WTC11 (cell line): ENCODE measurements around the gene SLC7A10. TPM values are rescaled to one million over a fixed set of nuclear protein-coding genes. Genes with fewer than 3 reads are reported as not detected.

Experiments used
- ATAC-seq: fragments of 200-7000 bp; cut with Tn5 transposase; 2 replicates; pipeline ENCODE4 v1.10.0; 2021; ENCODE audit warnings: mild to moderate bottlenecking, moderate library complexity
- CTCF ChIA-PET: fragments of 300-600 bp; sonication (Branson Sonifier 250); formaldehyde crosslinking; loops from one replicate; lab custom pipeline; 2021; ENCODE audit warnings: antibody characterized with exemption; lab: Charles Lee
- POLR2A ChIA-PET: fragments of 350-600 bp; sonication (Branson Sonifier 250); formaldehyde crosslinking; loops from one replicate; lab custom pipeline; 2021; ENCODE audit warnings: antibody characterized with exemption; lab: Charles Lee
- DNase-seq: peaks from one replicate; pipeline ENCODE4 v3.0.0; 2021; ENCODE audit warnings: low spot score
- H3K27ac Mint-ChIP-seq: 2 replicates; pipeline ENCODE4 v1.8.0; 2021; ENCODE audit warnings: mixed read lengths
- H3K27me3 Mint-ChIP-seq: 2 replicates; pipeline ENCODE4 v1.8.0; 2021; ENCODE audit warnings: low read depth, mild to moderate bottlenecking, moderate library complexity, mixed read lengths
- H3K36me3 Mint-ChIP-seq: 2 replicates; pipeline ENCODE4 v1.8.0; 2021; ENCODE audit warnings: mixed read lengths
- H3K4me1 Mint-ChIP-seq: 2 replicates; pipeline ENCODE4 v1.8.0; 2022; ENCODE audit warnings: mixed read lengths
- H3K4me3 Mint-ChIP-seq: 2 replicates; pipeline ENCODE4 v1.8.0; 2021; ENCODE audit warnings: mild to moderate bottlenecking, moderate library complexity, mixed read lengths
- H3K9me3 Mint-ChIP-seq: 2 replicates; pipeline ENCODE4 v1.8.0; 2021; ENCODE audit warnings: mixed read lengths
- ATF1 ChIP-seq: sonication (generic); formaldehyde crosslinking; IDR thresholded peaks from 2 replicates; pipeline ENCODE4 v1.8.1; 2023; ENCODE audit warnings: mild to moderate bottlenecking, moderate library complexity, missing genetic modification reagents
- ATF6 ChIP-seq: sonication (generic); formaldehyde crosslinking; IDR thresholded peaks from 2 replicates; pipeline ENCODE4 v1.8.1; 2023; ENCODE audit warnings: mild to moderate bottlenecking, missing genetic modification reagents
- CBFB ChIP-seq: sonication (generic); formaldehyde crosslinking; IDR thresholded peaks from 2 replicates; pipeline ENCODE4 v1.8.1; 2022; ENCODE audit warnings: mild to moderate bottlenecking, low read depth, missing genetic modification reagents
- ESRRA ChIP-seq: sonication (generic); formaldehyde crosslinking; IDR thresholded peaks from 2 replicates; pipeline ENCODE4 v1.8.1; 2022; ENCODE audit warnings: mild to moderate bottlenecking, missing genetic modification reagents, borderline replicate concordance
- FOXJ3 ChIP-seq: sonication (generic); formaldehyde crosslinking; IDR thresholded peaks from 2 replicates; pipeline ENCODE4 v1.9.0; 2021; ENCODE audit warnings: missing genetic modification reagents, mild to moderate bottlenecking, borderline replicate concordance
- MAX ChIP-seq: sonication (generic); formaldehyde crosslinking; IDR thresholded peaks from 2 replicates; pipeline ENCODE4 v1.8.0; 2022; ENCODE audit warnings: mild to moderate bottlenecking, missing genetic modification reagents
- MYBL2 ChIP-seq: sonication (generic); formaldehyde crosslinking; IDR thresholded peaks from 2 replicates; pipeline ENCODE4 v1.8.1; 2023; ENCODE audit warnings: mild to moderate bottlenecking, moderate library complexity, missing genetic modification reagents
- NR1H2 ChIP-seq: sonication (generic); formaldehyde crosslinking; IDR thresholded peaks from 2 replicates; pipeline ENCODE4 v1.9.0; 2021; ENCODE audit warnings: mild to moderate bottlenecking, moderate library complexity, missing genetic modification reagents
- NR2C2 ChIP-seq: sonication (generic); formaldehyde crosslinking; IDR thresholded peaks from 2 replicates; pipeline ENCODE4 v1.8.0; 2022; ENCODE audit warnings: mild to moderate bottlenecking, missing genetic modification reagents
- OVOL2 ChIP-seq: fragments of 250-450 bp; sonication (Bioruptor Pico); IDR thresholded peaks from 2 replicates; pipeline ENCODE4 v1.9.0; 2021; ENCODE audit warnings: mild to moderate bottlenecking, borderline replicate concordance
- PRDM15 ChIP-seq: sonication (generic); formaldehyde crosslinking; IDR thresholded peaks from 2 replicates; pipeline ENCODE4 v1.8.0; 2022; ENCODE audit warnings: missing genetic modification reagents
- PRRX2 ChIP-seq: fragments of 250-450 bp; sonication (Bioruptor Pico); IDR thresholded peaks from 2 replicates; pipeline ENCODE4 v1.8.0; 2021; ENCODE audit warnings: mild to moderate bottlenecking
- SMAD3 ChIP-seq: sonication (generic); formaldehyde crosslinking; IDR thresholded peaks from 2 replicates; pipeline ENCODE4 v1.8.0; 2022; ENCODE audit warnings: missing genetic modification reagents, mild to moderate bottlenecking, borderline replicate concordance
- TEAD1 ChIP-seq: sonication (generic); formaldehyde crosslinking; IDR thresholded peaks from 2 replicates; pipeline ENCODE4 v1.8.0; 2022; ENCODE audit warnings: mild to moderate bottlenecking, missing genetic modification reagents
- ZNF138 ChIP-seq: sonication (generic); formaldehyde crosslinking; conservative IDR thresholded peaks from 2 replicates; pipeline ENCODE4 v1.8.1; 2022; ENCODE audit warnings: mild to moderate bottlenecking, moderate library complexity, missing genetic modification reagents
- ZNF263 ChIP-seq: sonication (generic); formaldehyde crosslinking; IDR thresholded peaks from 2 replicates; pipeline ENCODE4 v1.8.1; 2022; ENCODE audit warnings: low read depth, mild to moderate bottlenecking, moderate library complexity, missing genetic modification reagents
- total RNA-seq: library from RNA; stranded (reverse); gene quantifications from 3 replicates; pipeline ENCODE4 v1.2.3, GENCODE V29; 2021
- TF ChIP-seq, protein P1 (sequence below): sonication (generic); formaldehyde crosslinking; IDR thresholded peaks from 2 replicates; pipeline ENCODE4 v1.8.1; 2022; ENCODE audit warnings: missing genetic modification reagents, borderline replicate concordance
- TF ChIP-seq, protein P2 (sequence below): fragments of 250-450 bp; sonication (Bioruptor Pico); IDR thresholded peaks from 2 replicates; pipeline ENCODE4 v1.9.0; 2021; ENCODE audit warnings: mild to moderate bottlenecking
- TF ChIP-seq, protein P3 (sequence below): sonication (generic); formaldehyde crosslinking; IDR thresholded peaks from 2 replicates; pipeline ENCODE4 v1.8.0; 2022; ENCODE audit warnings: mild to moderate bottlenecking, missing genetic modification reagents

SLC7A10 gene
- total RNA-seq, 1 experiment from 2014 or later, result 4.2 TPM

- DNase-seq (peak; percentile 78), ATAC-seq (peak; percentile 81)
- Mint-ChIP-seq H3K4me3 (peak overlapping the region; percentile 79), H3K27me3 (peaks cover 61% of the 10 kb centered on the region), H3K27ac (no peak overlapping the region), H3K36me3 (peaks cover 15% of the 10 kb centered on the region), H3K9me3 (peaks cover 18% of the 10 kb centered on the region), H3K4me1 (peaks cover 13% of the 10 kb centered on the region)
- ChIA-PET POLR2A (interaction anchor here (0.6 to 1.0 kb wide), 5 partner anchors 9 to 570 kb away, joined by 3 read pairs; partner anchors contain the start of genes CEBPA and KCTD15), CTCF (interaction anchor here (0.5 to 3.1 kb wide), 21 partner anchors 9 to 551 kb away, joined by 3 to 27 read pairs (median 4); partner anchors contain the start of gene CEBPG)
- 0 out of 2 replicates have a peak, but pooled peaks have one; percentile 26 for TF ChIP-seq TEAD1
- no peak for TF ChIP-seq FOXJ3 (CRISPR knock-in tag)
- no peak for TF ChIP-seq ATF6 (CRISPR knock-in tag)
- TF ChIP-seq, protein P1, sequence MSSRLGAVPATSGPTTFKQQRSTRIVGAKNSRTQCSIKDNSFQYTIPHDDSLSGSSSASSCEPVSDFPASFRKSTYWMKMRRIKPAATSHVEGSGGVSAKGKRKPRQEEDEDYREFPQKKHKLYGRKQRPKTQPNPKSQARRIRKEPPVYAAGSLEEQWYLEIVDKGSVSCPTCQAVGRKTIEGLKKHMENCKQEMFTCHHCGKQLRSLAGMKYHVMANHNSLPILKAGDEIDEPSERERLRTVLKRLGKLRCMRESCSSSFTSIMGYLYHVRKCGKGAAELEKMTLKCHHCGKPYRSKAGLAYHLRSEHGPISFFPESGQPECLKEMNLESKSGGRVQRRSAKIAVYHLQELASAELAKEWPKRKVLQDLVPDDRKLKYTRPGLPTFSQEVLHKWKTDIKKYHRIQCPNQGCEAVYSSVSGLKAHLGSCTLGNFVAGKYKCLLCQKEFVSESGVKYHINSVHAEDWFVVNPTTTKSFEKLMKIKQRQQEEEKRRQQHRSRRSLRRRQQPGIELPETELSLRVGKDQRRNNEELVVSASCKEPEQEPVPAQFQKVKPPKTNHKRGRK (CRISPR knock-in tag), result no peak
- no peak for TF ChIP-seq CBFB (CRISPR knock-in tag)
- no peak for TF ChIP-seq PRRX2
- TF ChIP-seq MYBL2, result 0 out of 2 replicates have a peak, but pooled peaks have one; percentile 44
- no peak for TF ChIP-seq NR1H2 (CRISPR knock-in tag)
- TF ChIP-seq, protein P2, sequence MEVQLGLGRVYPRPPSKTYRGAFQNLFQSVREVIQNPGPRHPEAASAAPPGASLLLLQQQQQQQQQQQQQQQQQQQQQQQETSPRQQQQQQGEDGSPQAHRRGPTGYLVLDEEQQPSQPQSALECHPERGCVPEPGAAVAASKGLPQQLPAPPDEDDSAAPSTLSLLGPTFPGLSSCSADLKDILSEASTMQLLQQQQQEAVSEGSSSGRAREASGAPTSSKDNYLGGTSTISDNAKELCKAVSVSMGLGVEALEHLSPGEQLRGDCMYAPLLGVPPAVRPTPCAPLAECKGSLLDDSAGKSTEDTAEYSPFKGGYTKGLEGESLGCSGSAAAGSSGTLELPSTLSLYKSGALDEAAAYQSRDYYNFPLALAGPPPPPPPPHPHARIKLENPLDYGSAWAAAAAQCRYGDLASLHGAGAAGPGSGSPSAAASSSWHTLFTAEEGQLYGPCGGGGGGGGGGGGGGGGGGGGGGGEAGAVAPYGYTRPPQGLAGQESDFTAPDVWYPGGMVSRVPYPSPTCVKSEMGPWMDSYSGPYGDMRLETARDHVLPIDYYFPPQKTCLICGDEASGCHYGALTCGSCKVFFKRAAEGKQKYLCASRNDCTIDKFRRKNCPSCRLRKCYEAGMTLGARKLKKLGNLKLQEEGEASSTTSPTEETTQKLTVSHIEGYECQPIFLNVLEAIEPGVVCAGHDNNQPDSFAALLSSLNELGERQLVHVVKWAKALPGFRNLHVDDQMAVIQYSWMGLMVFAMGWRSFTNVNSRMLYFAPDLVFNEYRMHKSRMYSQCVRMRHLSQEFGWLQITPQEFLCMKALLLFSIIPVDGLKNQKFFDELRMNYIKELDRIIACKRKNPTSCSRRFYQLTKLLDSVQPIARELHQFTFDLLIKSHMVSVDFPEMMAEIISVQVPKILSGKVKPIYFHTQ (CRISPR knock-in tag), result no peak
- TF ChIP-seq SMAD3 (CRISPR knock-in tag), result no peak
- TF ChIP-seq ZNF263, result no peak
- TF ChIP-seq OVOL2 (CRISPR knock-in tag), result no peak
- TF ChIP-seq MAX (CRISPR knock-in tag), result peak; percentile 15; the same call in 1 of the 2 replicates
- no peak for TF ChIP-seq NR2C2 (CRISPR knock-in tag)
- no peak for TF ChIP-seq ESRRA (CRISPR knock-in tag)
- TF ChIP-seq, protein P3, sequence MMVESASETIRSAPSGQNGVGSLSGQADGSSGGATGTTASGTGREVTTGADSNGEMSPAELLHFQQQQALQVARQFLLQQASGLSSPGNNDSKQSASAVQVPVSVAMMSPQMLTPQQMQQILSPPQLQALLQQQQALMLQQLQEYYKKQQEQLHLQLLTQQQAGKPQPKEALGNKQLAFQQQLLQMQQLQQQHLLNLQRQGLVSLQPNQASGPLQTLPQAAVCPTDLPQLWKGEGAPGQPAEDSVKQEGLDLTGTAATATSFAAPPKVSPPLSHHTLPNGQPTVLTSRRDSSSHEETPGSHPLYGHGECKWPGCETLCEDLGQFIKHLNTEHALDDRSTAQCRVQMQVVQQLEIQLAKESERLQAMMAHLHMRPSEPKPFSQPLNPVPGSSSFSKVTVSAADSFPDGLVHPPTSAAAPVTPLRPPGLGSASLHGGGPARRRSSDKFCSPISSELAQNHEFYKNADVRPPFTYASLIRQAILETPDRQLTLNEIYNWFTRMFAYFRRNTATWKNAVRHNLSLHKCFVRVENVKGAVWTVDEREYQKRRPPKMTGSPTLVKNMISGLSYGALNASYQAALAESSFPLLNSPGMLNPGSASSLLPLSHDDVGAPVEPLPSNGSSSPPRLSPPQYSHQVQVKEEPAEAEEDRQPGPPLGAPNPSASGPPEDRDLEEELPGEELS, result no peak
- no peak for TF ChIP-seq ATF1 (CRISPR knock-in tag)
- no peak for TF ChIP-seq ZNF138
- no peak for TF ChIP-seq PRDM15 (CRISPR knock-in tag)
These were observed 1.0 kb upstream of the SLC7A10 start for GRCh38 chr19:33226550-33227241.
